Nephron progenitor cell (in vitro differentiated cells): ENCODE results near the gene ASTN2.

Experiments
- DNase-seq: peaks from one replicate; pipeline ENCODE4 v3.0.0; 2021
- H3K27ac Mint-ChIP-seq: 2 replicates; pipeline ENCODE4 v1.8.0; 2021; ENCODE audit warnings: mild to moderate bottlenecking, moderate library complexity, mixed read lengths
- H3K27me3 Mint-ChIP-seq: 2 replicates; pipeline ENCODE4 v1.8.0; 2021; ENCODE audit warnings: mild to moderate bottlenecking, low read depth, mixed read lengths; ENCODE audit not compliant: poor library complexity
- H3K36me3 Mint-ChIP-seq: 2 replicates; pipeline ENCODE4 v1.8.0; 2021; ENCODE audit warnings: low read depth, mixed read lengths
- H3K4me1 Mint-ChIP-seq: 2 replicates; pipeline ENCODE4 v1.8.0; 2021; ENCODE audit warnings: mixed read lengths
- H3K4me3 Mint-ChIP-seq: 2 replicates; pipeline ENCODE4 v1.8.0; 2021; ENCODE audit warnings: mild to moderate bottlenecking, moderate library complexity, mixed read lengths
- H3K9me3 Mint-ChIP-seq: 2 replicates; pipeline ENCODE4 v1.8.0; 2021; ENCODE audit warnings: mild to moderate bottlenecking, moderate library complexity, mixed read lengths
- TF ChIP-seq, protein P1 (sequence below): fragments of 200-600 bp; sonication (generic); IDR thresholded peaks from 2 replicates; pipeline ENCODE4 v1.5.0; 2021; ENCODE audit warnings: antibody characterized with exemption

ASTN2 gene

GRCh38 chr9:116484492-116485061, 930.3 kb downstream of the ASTN2 start:
- DNase-seq, result no peak
- Mint-ChIP-seq H3K4me1 (peaks cover 12% of the 10 kb centered on the region), H3K4me3 (no peak overlapping the region), H3K9me3 (no peaks in the 10 kb centered on the region), H3K36me3 (no peaks in the 10 kb centered on the region), H3K27me3 (peaks cover 4% of the 10 kb centered on the region), H3K27ac (no peak overlapping the region)
- TF ChIP-seq, protein P1, sequence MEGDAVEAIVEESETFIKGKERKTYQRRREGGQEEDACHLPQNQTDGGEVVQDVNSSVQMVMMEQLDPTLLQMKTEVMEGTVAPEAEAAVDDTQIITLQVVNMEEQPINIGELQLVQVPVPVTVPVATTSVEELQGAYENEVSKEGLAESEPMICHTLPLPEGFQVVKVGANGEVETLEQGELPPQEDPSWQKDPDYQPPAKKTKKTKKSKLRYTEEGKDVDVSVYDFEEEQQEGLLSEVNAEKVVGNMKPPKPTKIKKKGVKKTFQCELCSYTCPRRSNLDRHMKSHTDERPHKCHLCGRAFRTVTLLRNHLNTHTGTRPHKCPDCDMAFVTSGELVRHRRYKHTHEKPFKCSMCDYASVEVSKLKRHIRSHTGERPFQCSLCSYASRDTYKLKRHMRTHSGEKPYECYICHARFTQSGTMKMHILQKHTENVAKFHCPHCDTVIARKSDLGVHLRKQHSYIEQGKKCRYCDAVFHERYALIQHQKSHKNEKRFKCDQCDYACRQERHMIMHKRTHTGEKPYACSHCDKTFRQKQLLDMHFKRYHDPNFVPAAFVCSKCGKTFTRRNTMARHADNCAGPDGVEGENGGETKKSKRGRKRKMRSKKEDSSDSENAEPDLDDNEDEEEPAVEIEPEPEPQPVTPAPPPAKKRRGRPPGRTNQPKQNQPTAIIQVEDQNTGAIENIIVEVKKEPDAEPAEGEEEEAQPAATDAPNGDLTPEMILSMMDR, result no peak

DNA sequence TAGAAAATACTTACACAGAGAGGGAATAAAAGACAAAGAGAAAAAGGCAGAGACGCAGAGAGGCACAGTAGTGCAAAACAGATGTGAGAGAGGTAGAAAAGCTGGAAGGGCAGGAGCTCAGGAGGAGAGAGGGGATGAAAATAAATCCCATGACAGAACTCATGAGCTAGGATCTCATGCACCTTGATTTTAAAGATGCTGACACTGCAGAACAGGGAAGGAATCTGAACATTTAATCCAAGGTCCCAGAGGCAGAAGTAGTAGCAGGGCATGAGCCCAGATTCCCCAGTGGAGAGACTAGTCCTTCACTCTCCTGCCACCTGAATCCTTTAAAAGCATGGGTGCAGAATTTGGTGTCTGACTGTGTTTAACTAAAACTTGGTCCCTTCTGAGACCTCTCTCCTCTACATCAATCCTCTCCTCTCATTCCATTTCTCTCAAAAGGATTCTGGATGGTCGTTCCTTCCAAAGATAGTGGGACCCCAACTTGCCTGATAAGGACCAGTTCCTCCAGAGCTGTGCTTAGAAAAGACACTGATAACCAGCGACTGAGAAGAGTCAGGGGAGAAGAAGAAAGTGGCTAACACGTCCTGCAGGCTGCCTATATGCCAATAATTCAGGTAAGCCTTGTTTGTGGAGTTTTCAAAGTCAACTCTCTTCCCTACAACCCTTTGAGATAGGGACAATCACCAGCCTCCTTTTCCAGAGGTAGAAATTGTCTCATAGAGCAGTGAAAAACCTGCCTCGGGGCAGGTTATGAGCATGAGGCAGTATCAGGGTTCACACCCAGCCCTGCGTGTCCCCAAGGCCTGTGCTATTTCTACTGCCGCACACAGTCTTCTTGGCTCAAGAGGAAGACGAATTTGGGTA, 931.0 kb downstream of the ASTN2 start:
- DNase-seq, result no peak
- Mint-ChIP-seq H3K4me1 (peaks cover 12% of the 10 kb centered on the region), H3K36me3 (no peaks in the 10 kb centered on the region), H3K9me3 (no peaks in the 10 kb centered on the region), H3K27ac (peak overlapping the region; percentile 4), H3K27me3 (peaks cover 4% of the 10 kb centered on the region), H3K4me3 (no peak overlapping the region)
- TF ChIP-seq, protein P1, result no peak

GRCh38 chr9:116482740-116483139, 932.1 kb downstream of the ASTN2 start:
- Mint-ChIP-seq H3K4me3 (no peak overlapping the region), H3K36me3 (no peaks in the 10 kb centered on the region), H3K27ac (no peak overlapping the region), H3K27me3 (peaks cover 4% of the 10 kb centered on the region), H3K4me1 (peaks cover 12% of the 10 kb centered on the region), H3K9me3 (no peaks in the 10 kb centered on the region)
- TF ChIP-seq, protein P1, result no peak
- no peak for DNase-seq

- H3K9me3 Mint-ChIP-seq, result no peaks in the 10 kb centered on the region
- peaks cover 27% of the 10 kb centered on the region for H3K4me1 Mint-ChIP-seq
- no peaks in the 10 kb centered on the region for H3K36me3 Mint-ChIP-seq
Measured at GRCh38 chr9:116480700-116481099, 934.2 kb downstream of the ASTN2 start.

DNA sequence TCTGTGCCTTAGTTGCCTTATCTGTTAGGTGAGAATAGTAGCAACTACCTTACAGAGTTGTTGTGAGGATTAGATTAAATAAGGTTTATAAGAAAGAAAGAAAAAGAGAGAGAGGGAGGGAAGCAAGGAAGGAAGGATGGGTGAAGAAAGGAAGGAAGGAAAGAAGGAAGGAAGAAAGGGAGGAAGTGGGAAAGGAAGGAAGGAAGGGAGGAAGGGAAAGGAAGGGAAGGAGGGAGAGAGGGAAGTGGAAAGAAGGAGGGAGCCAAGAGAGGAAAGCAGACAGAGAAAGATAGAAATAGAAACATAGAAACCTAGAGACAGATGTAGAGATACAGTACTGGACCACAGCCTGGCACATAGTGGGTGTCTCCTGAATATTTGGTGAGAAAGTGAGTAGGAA, 934.9 kb downstream of the ASTN2 start:
- TF ChIP-seq, protein P1, result no peak
- H3K9me3 Mint-ChIP-seq, result no peaks in the 10 kb centered on the region
- no peaks in the 10 kb centered on the region for H3K36me3 Mint-ChIP-seq
- H3K4me1 Mint-ChIP-seq, result peaks cover 29% of the 10 kb centered on the region
- no peak for DNase-seq
- H3K27ac Mint-ChIP-seq, result no peak overlapping the region
- H3K27me3 Mint-ChIP-seq, result peaks cover 4% of the 10 kb centered on the region
- no peak overlapping the region for H3K4me3 Mint-ChIP-seq

More at GRCh38 chr9:116480700-116481099, 934.2 kb downstream of the ASTN2 start:
- H3K4me3 Mint-ChIP-seq, result no peak overlapping the region
- DNase-seq, result no peak
- TF ChIP-seq, protein P1, result no peak
- no peak overlapping the region for H3K27ac Mint-ChIP-seq
- H3K27me3 Mint-ChIP-seq, result peaks cover 4% of the 10 kb centered on the region
